ENCODE measurements around the gene ZNF12.
"Not testable (repeated sequence)": the region's sequence is repeated elsewhere in the genome, so short reads cannot be mapped to it uniquely, and the experiment has no call there.

ZNF12 gene

GRCh38 chr7:6691103-6691502, 15.6 kb downstream of the ZNF12 start:
- no peak for DNase-seq

- DNase-seq: no peak
Measured at GRCh38 chr7:6680146-6680545, 26.6 kb downstream of the ZNF12 start.

- no peak for DNase-seq
Measured at GRCh38 chr7:6675807-6676405, 30.8 kb downstream of the ZNF12 start.

GRCh38 chr7:6670851-6671250, 35.9 kb downstream of the ZNF12 start:
- DNase-seq: not testable (repeated sequence)

GRCh38 chr7:6658618-6659345, 48.0 kb downstream of the ZNF12 start:
- DNase-seq: no peak

- DNase-seq: no peak
Measured at GRCh38 chr7:6656413-6656812, 50.3 kb downstream of the ZNF12 start.

GRCh38 chr7:6655636-6656385, 50.9 kb downstream of the ZNF12 start:
- no peak for DNase-seq

- no peak for DNase-seq
Measured at GRCh38 chr7:6654842-6655610, 51.7 kb downstream of the ZNF12 start.

- DNase-seq: no peak
Measured at GRCh38 chr7:6654113-6654841, 52.5 kb downstream of the ZNF12 start.

GRCh38 chr7:6653071-6654003, 53.4 kb downstream of the ZNF12 start:
- no peak for DNase-seq

- DNase-seq: no peak
Measured at GRCh38 chr7:6652446-6653011, 54.2 kb downstream of the ZNF12 start.

- no peak for DNase-seq
Measured at GRCh38 chr7:6651851-6652445, 54.8 kb downstream of the ZNF12 start.

GRCh38 chr7:6650521-6651011, 56.2 kb downstream of the ZNF12 start:
- DNase-seq: no peak

- DNase-seq: no peak
Measured at GRCh38 chr7:6650086-6650485, 56.7 kb downstream of the ZNF12 start.

- DNase-seq: no peak
Measured at GRCh38 chr7:6649241-6649961, 57.3 kb downstream of the ZNF12 start.

GRCh38 chr7:6648815-6649104, 58.0 kb downstream of the ZNF12 start:
- DNase-seq: no peak

GRCh38 chr7:6648066-6648814, 58.5 kb downstream of the ZNF12 start:
- DNase-seq: no peak

GRCh38 chr7:6647541-6647940, 59.2 kb downstream of the ZNF12 start:
- no peak for DNase-seq

GRCh38 chr7:6647080-6647479, 59.7 kb downstream of the ZNF12 start:
- no peak for DNase-seq
